RKO (cell line): ENCODE data around the gene ADAM23.

Experiments used
- DNase-seq: peaks from one replicate; pipeline ENCODE4 v3.0.0-alpha.2; 2016; ENCODE audit warnings: low spot score

The ADAM23 gene

GRCh38 chr2:206502729-206503128, 59.4 kb downstream of the ADAM23 start:
- DNase-seq, result no peak

GRCh38 chr2:206511283-206511682, 68.0 kb downstream of the ADAM23 start:
- no peak for DNase-seq

GRCh38 chr2:206512999-206513398, 69.7 kb downstream of the ADAM23 start:
- no peak for DNase-seq

- DNase-seq, result no peak
Observed at GRCh38 chr2:206515580-206515979, 72.2 kb downstream of the ADAM23 start.

GRCh38 chr2:206518997-206519396, 75.7 kb downstream of the ADAM23 start:
- no peak for DNase-seq

GRCh38 chr2:206520450-206520849, 77.1 kb downstream of the ADAM23 start:
- DNase-seq, result no peak

- no peak for DNase-seq
Observed at GRCh38 chr2:206521115-206521514, 77.8 kb downstream of the ADAM23 start.

- no peak for DNase-seq
Observed at GRCh38 chr2:206521612-206522011, 78.3 kb downstream of the ADAM23 start.

GRCh38 chr2:206526416-206526815, 83.1 kb downstream of the ADAM23 start:
- DNase-seq, result no peak

- no peak for DNase-seq
Observed at GRCh38 chr2:206527153-206527552, 83.8 kb downstream of the ADAM23 start.

GRCh38 chr2:206530727-206531126, 87.4 kb downstream of the ADAM23 start:
- DNase-seq, result no peak

GRCh38 chr2:206531996-206532543, 88.7 kb downstream of the ADAM23 start:
- DNase-seq, result no peak

- DNase-seq, result no peak
Observed at GRCh38 chr2:206533977-206534376, 90.6 kb downstream of the ADAM23 start.

GRCh38 chr2:206535260-206535986, 92.1 kb downstream of the ADAM23 start:
- DNase-seq, result no peak

- DNase-seq, result no peak
Observed at GRCh38 chr2:206540757-206541156, 97.4 kb downstream of the ADAM23 start.

GRCh38 chr2:206543073-206543472, 99.7 kb downstream of the ADAM23 start:
- no peak for DNase-seq

GRCh38 chr2:206548383-206548782, 105.1 kb downstream of the ADAM23 start:
- DNase-seq, result no peak

GRCh38 chr2:206555721-206556120, 112.4 kb downstream of the ADAM23 start:
- DNase-seq, result no peak

- peak; percentile 62 for DNase-seq
Observed at GRCh38 chr2:206556357-206556949, 113.1 kb downstream of the ADAM23 start.

GRCh38 chr2:206557321-206557720, 114.0 kb downstream of the ADAM23 start:
- no peak for DNase-seq

- no peak for DNase-seq
Observed at GRCh38 chr2:206558492-206558891, 115.2 kb downstream of the ADAM23 start.

- DNase-seq, result no peak
Observed at GRCh38 chr2:206561962-206562361, 118.6 kb downstream of the ADAM23 start.

GRCh38 chr2:206562375-206562774, 119.0 kb downstream of the ADAM23 start:
- no peak for DNase-seq

- DNase-seq, result no peak
Observed at GRCh38 chr2:206563374-206563773, 120.0 kb downstream of the ADAM23 start.
